Measurements from ENCODE around the gene ZDHHC19.
"Not testable (repeated sequence)": the region's sequence is repeated elsewhere in the genome, so short reads cannot be mapped to it uniquely, and the experiment has no call there.

ZDHHC19 gene

GRCh38 chr3:196177967-196178366 is 33.2 kb downstream of the ZDHHC19 start:
- no peak for DNase-seq (ENCODE audit: low read depth)

- no peak for DNase-seq (ENCODE audit: low read depth)
Measured at GRCh38 chr3:196177567-196177966, 33.6 kb downstream of the ZDHHC19 start.

GRCh38 chr3:196175722-196176121 is 35.5 kb downstream of the ZDHHC19 start:
- DNase-seq (ENCODE audit: low read depth) = no peak

- DNase-seq (ENCODE audit: low read depth) = no peak
Measured at GRCh38 chr3:196175116-196175625, 36.0 kb downstream of the ZDHHC19 start.

GRCh38 chr3:196174652-196175051 is 36.5 kb downstream of the ZDHHC19 start:
- DNase-seq (ENCODE audit: low read depth) = no peak

GRCh38 chr3:196170296-196170695 is 40.9 kb downstream of the ZDHHC19 start:
- DNase-seq (ENCODE audit: low read depth) = not testable (repeated sequence)

- DNase-seq (ENCODE audit: low read depth) = no peak
Measured at GRCh38 chr3:196169836-196170240, 41.4 kb downstream of the ZDHHC19 start.

- no peak for DNase-seq (ENCODE audit: low read depth)
Measured at GRCh38 chr3:196168808-196169391, 42.3 kb downstream of the ZDHHC19 start.

- DNase-seq (ENCODE audit: low read depth) = no peak
Measured at GRCh38 chr3:196166741-196167140, 44.5 kb downstream of the ZDHHC19 start.

- DNase-seq (ENCODE audit: low read depth) = no peak
Measured at GRCh38 chr3:196165850-196166249, 45.4 kb downstream of the ZDHHC19 start.

GRCh38 chr3:196165006-196165575 is 46.1 kb downstream of the ZDHHC19 start:
- DNase-seq (ENCODE audit: low read depth) = not testable (repeated sequence)

GRCh38 chr3:196164576-196164975 is 46.6 kb downstream of the ZDHHC19 start:
- DNase-seq (ENCODE audit: low read depth) = no peak

- no peak for DNase-seq (ENCODE audit: low read depth)
Measured at GRCh38 chr3:196163666-196164493, 47.3 kb downstream of the ZDHHC19 start.

GRCh38 chr3:196163212-196163611 is 48.0 kb downstream of the ZDHHC19 start:
- DNase-seq (ENCODE audit: low read depth) = no peak

GRCh38 chr3:196162679-196163078 is 48.5 kb downstream of the ZDHHC19 start:
- no peak for DNase-seq (ENCODE audit: low read depth)

GRCh38 chr3:196159952-196160804 is 51.0 kb downstream of the ZDHHC19 start:
- DNase-seq (ENCODE audit: low read depth) = no peak

- no peak for DNase-seq (ENCODE audit: low read depth)
Measured at GRCh38 chr3:196159526-196159925, 51.7 kb downstream of the ZDHHC19 start.

- DNase-seq (ENCODE audit: low read depth) = no peak
Measured at GRCh38 chr3:196156160-196156559, 55.0 kb downstream of the ZDHHC19 start.

- no peak for DNase-seq (ENCODE audit: low read depth)
Measured at GRCh38 chr3:196150481-196150880, 60.7 kb downstream of the ZDHHC19 start.

GRCh38 chr3:196149831-196150301 is 61.3 kb downstream of the ZDHHC19 start:
- DNase-seq (ENCODE audit: low read depth) = no peak

GRCh38 chr3:196149375-196149774 is 61.8 kb downstream of the ZDHHC19 start:
- DNase-seq (ENCODE audit: low read depth) = no peak

Data from stimulated activated CD8-positive, alpha-beta memory T cell treated with anti-CD3 and anti-CD28 coated beads, Interleukin-15, amount 100 ng/mL, for 1 hour (primary cell).